ENCODE measurements around the gene CKMT1B.
"Not testable (repeated sequence)": the region's sequence is repeated elsewhere in the genome, so short reads cannot be mapped to it uniquely, and the experiment has no call there.

The CKMT1B gene

GRCh38 chr15:43593328-43594190, at the start of gene CKMT1B:
Gene CKMT1B, plus strand, starts transcription at chr15:43594027. Its CDS starts 192 bp downstream, at chr15:43594219.
- not testable (repeated sequence) for DNase-seq

- no peak for DNase-seq
Measured at GRCh38 chr15:43544266-43544665, 49.6 kb upstream of the CKMT1B start.

GRCh38 chr15:43545426-43545825, 48.4 kb upstream of the CKMT1B start:
- no peak for DNase-seq

GRCh38 chr15:43547539-43547938, 46.3 kb upstream of the CKMT1B start:
- no peak for DNase-seq

- DNase-seq: no peak
Measured at GRCh38 chr15:43550527-43551363, 43.1 kb upstream of the CKMT1B start.

- no peak for DNase-seq
Measured at GRCh38 chr15:43552256-43552655, 41.6 kb upstream of the CKMT1B start.

- DNase-seq: no peak
Measured at GRCh38 chr15:43552986-43553385, 40.8 kb upstream of the CKMT1B start.

GRCh38 chr15:43562753-43563152, 31.1 kb upstream of the CKMT1B start:
- not testable (repeated sequence) for DNase-seq

GRCh38 chr15:43563793-43564192, 30.0 kb upstream of the CKMT1B start:
- DNase-seq: not testable (repeated sequence)

- not testable (repeated sequence) for DNase-seq
Measured at GRCh38 chr15:43566615-43567014, 27.2 kb upstream of the CKMT1B start.

GRCh38 chr15:43574607-43575006, 19.2 kb upstream of the CKMT1B start:
- DNase-seq: not testable (repeated sequence)

- DNase-seq: not testable (repeated sequence)
Measured at GRCh38 chr15:43589778-43590466, 3.9 kb upstream of the CKMT1B start, which contains the start of gene PPIP5K1. Gene PPIP5K1, minus strand, starts transcription at chr15:43590208. Its CDS starts 5,704 bp downstream, at chr15:43584504.

GRCh38 chr15:43592841-43593240, 986 bp upstream of the CKMT1B start:
- not testable (repeated sequence) for DNase-seq

GRCh38 chr15:43599131-43599530, 5.3 kb downstream of the CKMT1B start:
- DNase-seq: not testable (repeated sequence)

GRCh38 chr15:43600200-43600599, 6.4 kb downstream of the CKMT1B start:
- DNase-seq: not testable (repeated sequence)

- not testable (repeated sequence) for DNase-seq
Measured at GRCh38 chr15:43602233-43602632, 8.4 kb downstream of the CKMT1B start.

GRCh38 chr15:43617750-43618149, 23.9 kb downstream of the CKMT1B start:
- DNase-seq: not testable (repeated sequence)

- not testable (repeated sequence) for DNase-seq
Measured at GRCh38 chr15:43618700-43619099, 24.9 kb downstream of the CKMT1B start, which contains the start of gene STRC. Gene STRC, minus strand, starts transcription at chr15:43618800. Its CDS starts 78 bp downstream, at chr15:43618722.

- not testable (repeated sequence) for DNase-seq
Measured at GRCh38 chr15:43622068-43622799, 28.4 kb downstream of the CKMT1B start.

- DNase-seq: no peak
Measured at GRCh38 chr15:43625106-43625505, 31.3 kb downstream of the CKMT1B start.

GRCh38 chr15:43626937-43627336, 33.1 kb downstream of the CKMT1B start:
- DNase-seq: not testable (repeated sequence)

Data from activated CD4-positive, alpha-beta T cell treated with anti-CD3 and anti-CD28 coated beads for 1 hour (primary cell).